GM12878 (cell line): ENCODE measurements around the gene GMCL2. TPM values are rescaled to one million over a fixed set of nuclear protein-coding genes. Genes with fewer than 3 reads are reported as not detected.
A peak's percentile ranks its signal among the peaks of the same experiment; 100 is the strongest.

Source experiments
- CEBPB ChIP-seq, 2 experiments: fragments of 150-350 bp in 1 of 2; IDR thresholded peaks; 2 replicates each; pipeline ENCODE4 v1.6.1; 2012 to 2014; ENCODE audit warnings: low read depth in 2 of 2, low read length in 2 of 2, borderline replicate concordance in 1 of 2, inconsistent platforms in 1 of 2
- CHD1 ChIP-seq: IDR thresholded peaks from 2 replicates; pipeline ENCODE4 v1.6.1; 2012; ENCODE audit warnings: low read depth, low read length, improper control_type of control experiment
- CHD4 ChIP-seq: fragments of 200-600 bp; sonication (generic); IDR thresholded peaks from 2 replicates; pipeline ENCODE4 v1.6.1; 2016; ENCODE audit warnings: mild to moderate bottlenecking
- MEF2A ChIP-seq: IDR thresholded peaks from 2 replicates; pipeline ENCODE4 v1.6.1; 2011; ENCODE audit warnings: low read depth, mild to moderate bottlenecking, low read length, moderate library complexity; ENCODE audit not compliant: insufficient read depth
- PRDM15 ChIP-seq: fragments of 450-650 bp; formaldehyde crosslinking; IDR thresholded peaks from 2 replicates; pipeline ENCODE4 v1.4.0; 2020; ENCODE audit warnings: mild to moderate bottlenecking, moderate library complexity
- RAD51 ChIP-seq: fragments of 450-650 bp; IDR thresholded peaks from 2 replicates; pipeline ENCODE4 v1.6.1; 2016; ENCODE audit warnings: moderate library complexity, mild to moderate bottlenecking, inconsistent platforms
- RCOR1 ChIP-seq: conservative IDR thresholded peaks from 2 replicates; pipeline ENCODE4 v1.6.1; 2012; ENCODE audit warnings: low read depth, low read length, improper control_type of control experiment
- RELA ChIP-seq: fragments of 450-650 bp; IDR thresholded peaks from 2 replicates; pipeline ENCODE4 v1.8.0; 2014; ENCODE audit warnings: borderline replicate concordance; ENCODE audit not compliant: partially characterized antibody
- SMAD1 ChIP-seq: fragments of 450-650 bp; IDR thresholded peaks from 2 replicates; pipeline ENCODE4 v1.6.1; 2018; ENCODE audit warnings: mild to moderate bottlenecking, low read depth; ENCODE audit not compliant: partially characterized antibody
- SMAD5 ChIP-seq: IDR thresholded peaks from 2 replicates; pipeline ENCODE4 v1.6.1; 2016; ENCODE audit warnings: antibody characterized with exemption, low read depth
- SMC3 ChIP-seq: IDR thresholded peaks from 2 replicates; pipeline ENCODE4 v1.6.1; 2011; ENCODE audit warnings: low read length, improper control_type of control experiment, borderline replicate concordance
- TBL1XR1 ChIP-seq: IDR thresholded peaks from 2 replicates; pipeline ENCODE4 v1.6.1; 2012; ENCODE audit warnings: low read depth, low read length, improper control_type of control experiment
- WRNIP1 ChIP-seq: IDR thresholded peaks from 2 replicates; pipeline ENCODE4 v1.6.1; 2011; ENCODE audit warnings: low read depth, low read length, improper control_type of control experiment, borderline replicate concordance
- YBX1 ChIP-seq: fragments of 450-650 bp; IDR thresholded peaks from 2 replicates; pipeline ENCODE4 v1.6.1; 2016; ENCODE audit warnings: antibody characterized with exemption
- ZBED1 ChIP-seq: IDR thresholded peaks from 2 replicates; pipeline ENCODE4 v1.6.1; 2016; ENCODE audit warnings: borderline replicate concordance
- ZBTB11 ChIP-seq: fragments of 450-650 bp; formaldehyde crosslinking; IDR thresholded peaks from 2 replicates; pipeline ENCODE4 v1.5.0; 2022; ENCODE audit warnings: mild to moderate bottlenecking, missing genetic modification characterization
- ZNF24 ChIP-seq: fragments of 450-650 bp; IDR thresholded peaks from 2 replicates; pipeline ENCODE4 v1.6.1; 2017; ENCODE audit warnings: antibody characterized with exemption, mild to moderate bottlenecking
- ZNF622 ChIP-seq: fragments of 450-650 bp; IDR thresholded peaks from 2 replicates; pipeline ENCODE4 v1.6.1; 2017; ENCODE audit warnings: mild to moderate bottlenecking, inconsistent platforms
- polyA plus RNA-seq, 11 experiments: library from polyadenylated mRNA; depleted of rRNA in 4 of 11; unstranded in 6 of 11; stranded (reverse) in 5 of 11; fragments of >200 nt; fragmentation: Nextera tagmentation in 4 of 11; fragmentation: Illumina TruSeq in 1 of 11; extraction: Ambion mirVana in 4 of 11; extraction: Trizol in 1 of 11; gene quantifications; 1 replicate in 1 of 11; 2 replicates in 10 of 11; pipeline versions ENCODE4 v1.2.1 to v1.2.3, GENCODE V29; 2011 to 2016; ENCODE audit warnings: inconsistent platforms in 2 of 11, missing spikeins in 2 of 11, low read depth in 1 of 11
- total RNA-seq, 4 experiments: library from RNA; depleted of rRNA in 3 of 4; stranded (reverse); fragments of >200 nt in 3 of 4; fragmentation: Illumina TruSeq in 1 of 4; extraction: Trizol in 1 of 4; gene quantifications; 2 replicates each; pipeline versions ENCODE4 v1.2.1 to v1.2.3, GENCODE V29; 2013 to 2021
- TF ChIP-seq, protein P1 (sequence below): fragments of 450-650 bp; IDR thresholded peaks from 2 replicates; pipeline ENCODE4 v1.6.1; 2017; ENCODE audit warnings: antibody characterized with exemption, mild to moderate bottlenecking, moderate library complexity
- TF ChIP-seq, protein P2 (sequence below): IDR thresholded peaks from 2 replicates; pipeline ENCODE4 v1.6.1; 2012; ENCODE audit warnings: low read depth, low read length, improper control_type of control experiment

The GMCL2 gene
- total and polyA plus RNA-seq, 10 of the 15 experiments (the other 5 are each of a cell fraction or from before 2014, with no cell fraction given) = 0.07 TPM; not detected in 9

DNA sequence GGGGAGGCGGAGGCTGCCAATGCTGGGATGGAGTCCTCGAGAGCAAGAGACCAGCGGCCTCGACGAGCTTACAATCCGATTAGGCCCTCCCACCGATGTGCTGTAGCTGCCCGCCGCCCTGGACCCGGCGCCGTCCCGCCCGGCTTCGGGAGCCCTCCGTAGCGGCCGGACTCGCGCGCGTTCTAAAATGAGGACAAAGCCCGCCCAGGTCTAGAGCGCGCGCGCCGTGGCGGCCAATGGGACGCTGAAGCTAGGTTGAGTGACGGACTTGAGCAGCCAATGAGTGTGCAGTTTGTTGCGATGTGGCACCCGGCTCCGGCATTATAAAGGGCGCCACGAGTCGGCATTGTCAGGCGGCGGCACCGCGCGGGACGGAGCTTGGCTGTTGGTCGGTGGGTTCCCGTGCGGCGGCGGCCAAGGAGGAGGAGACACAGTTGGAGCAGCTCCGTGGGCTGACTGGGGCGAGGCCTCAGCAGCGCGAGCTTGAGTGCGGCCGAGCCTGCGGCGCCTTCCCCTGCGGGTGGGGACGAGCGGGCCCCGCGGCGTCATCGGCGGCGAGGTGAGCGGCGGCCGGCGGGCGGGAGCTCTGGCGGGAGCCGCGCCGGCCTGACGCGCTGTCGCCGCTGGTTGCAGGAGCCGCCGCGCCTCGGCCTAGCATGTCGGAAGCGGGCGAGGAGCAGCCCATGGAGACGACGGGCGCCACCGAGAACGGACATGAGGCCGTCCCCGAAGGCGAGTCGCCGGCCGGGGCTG is 17.2 kb upstream of the GMCL2 start, which contains the start of gene HNRNPAB (continued):
- TF ChIP-seq, protein P1, sequence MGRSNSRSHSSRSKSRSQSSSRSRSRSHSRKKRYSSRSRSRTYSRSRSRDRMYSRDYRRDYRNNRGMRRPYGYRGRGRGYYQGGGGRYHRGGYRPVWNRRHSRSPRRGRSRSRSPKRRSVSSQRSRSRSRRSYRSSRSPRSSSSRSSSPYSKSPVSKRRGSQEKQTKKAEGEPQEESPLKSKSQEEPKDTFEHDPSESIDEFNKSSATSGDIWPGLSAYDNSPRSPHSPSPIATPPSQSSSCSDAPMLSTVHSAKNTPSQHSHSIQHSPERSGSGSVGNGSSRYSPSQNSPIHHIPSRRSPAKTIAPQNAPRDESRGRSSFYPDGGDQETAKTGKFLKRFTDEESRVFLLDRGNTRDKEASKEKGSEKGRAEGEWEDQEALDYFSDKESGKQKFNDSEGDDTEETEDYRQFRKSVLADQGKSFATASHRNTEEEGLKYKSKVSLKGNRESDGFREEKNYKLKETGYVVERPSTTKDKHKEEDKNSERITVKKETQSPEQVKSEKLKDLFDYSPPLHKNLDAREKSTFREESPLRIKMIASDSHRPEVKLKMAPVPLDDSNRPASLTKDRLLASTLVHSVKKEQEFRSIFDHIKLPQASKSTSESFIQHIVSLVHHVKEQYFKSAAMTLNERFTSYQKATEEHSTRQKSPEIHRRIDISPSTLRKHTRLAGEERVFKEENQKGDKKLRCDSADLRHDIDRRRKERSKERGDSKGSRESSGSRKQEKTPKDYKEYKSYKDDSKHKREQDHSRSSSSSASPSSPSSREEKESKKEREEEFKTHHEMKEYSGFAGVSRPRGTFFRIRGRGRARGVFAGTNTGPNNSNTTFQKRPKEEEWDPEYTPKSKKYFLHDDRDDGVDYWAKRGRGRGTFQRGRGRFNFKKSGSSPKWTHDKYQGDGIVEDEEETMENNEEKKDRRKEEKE = no peak
- no peak for TF ChIP-seq MEF2A
- no peak for TF ChIP-seq SMC3
- TF ChIP-seq ZNF24 = no peak
- TF ChIP-seq CEBPB (IDR thresholded peaks at IDR 0.05; ENCODE audit: borderline replicate concordance in 1 of 2, low read depth in 2 of 2, low read length in 2 of 2) = no peak
- no peak for TF ChIP-seq WRNIP1
- no peak for TF ChIP-seq RAD51
- no peak; the same call in 1 of the 2 replicates for TF ChIP-seq CHD1
- TF ChIP-seq SMAD5 = peak; percentile 98
- no peak for TF ChIP-seq SMAD1
- no peak for TF ChIP-seq PRDM15
- no peak for TF ChIP-seq CHD4
- no peak for TF ChIP-seq RCOR1
- no peak for TF ChIP-seq ZBED1
- TF ChIP-seq RELA = no peak
- no peak for TF ChIP-seq ZNF622
- TF ChIP-seq, protein P2, sequence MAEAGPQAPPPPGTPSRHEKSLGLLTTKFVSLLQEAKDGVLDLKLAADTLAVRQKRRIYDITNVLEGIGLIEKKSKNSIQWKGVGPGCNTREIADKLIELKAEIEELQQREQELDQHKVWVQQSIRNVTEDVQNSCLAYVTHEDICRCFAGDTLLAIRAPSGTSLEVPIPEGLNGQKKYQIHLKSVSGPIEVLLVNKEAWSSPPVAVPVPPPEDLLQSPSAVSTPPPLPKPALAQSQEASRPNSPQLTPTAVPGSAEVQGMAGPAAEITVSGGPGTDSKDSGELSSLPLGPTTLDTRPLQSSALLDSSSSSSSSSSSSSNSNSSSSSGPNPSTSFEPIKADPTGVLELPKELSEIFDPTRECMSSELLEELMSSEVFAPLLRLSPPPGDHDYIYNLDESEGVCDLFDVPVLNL = peak; percentile 82
- no peak for TF ChIP-seq ZBTB11 (CRISPR knock-in tag)
- no peak for TF ChIP-seq TBL1XR1
- TF ChIP-seq YBX1 = no peak
